HG02981 (cell line): ENCODE measurements around the gene C18orf32.
"Not testable (repeated sequence)": the region's sequence is repeated elsewhere in the genome, so short reads cannot be mapped to it uniquely, and the experiment has no call there.

ENCODE experiments used
- ATAC-seq: cut with Tn5 transposase; IDR thresholded peaks from one replicate; pipeline ENCODE4 v1.9.1; 2021; ENCODE audit warnings: mild to moderate bottlenecking, moderate library complexity; ENCODE audit not compliant: unreplicated experiment

Gene C18orf32

GRCh38 chr18:49503931-49504330 is 16.9 kb upstream of the C18orf32 start:
- ATAC-seq, result no peak

- ATAC-seq, result no peak
These were observed 13.3 kb upstream of the C18orf32 start for GRCh38 chr18:49500201-49500921.

GRCh38 chr18:49499046-49499637 is 12.1 kb upstream of the C18orf32 start:
- ATAC-seq, result no peak

GRCh38 chr18:49495480-49495879 is 8.4 kb upstream of the C18orf32 start:
- no peak for ATAC-seq

GRCh38 chr18:49495076-49495475 is 8.0 kb upstream of the C18orf32 start:
- no peak for ATAC-seq

- ATAC-seq, result no peak
These were observed 7.6 kb upstream of the C18orf32 start for GRCh38 chr18:49494660-49495059.

- ATAC-seq, result no peak
These were observed 5.6 kb upstream of the C18orf32 start for GRCh38 chr18:49492694-49493033.

DNA sequence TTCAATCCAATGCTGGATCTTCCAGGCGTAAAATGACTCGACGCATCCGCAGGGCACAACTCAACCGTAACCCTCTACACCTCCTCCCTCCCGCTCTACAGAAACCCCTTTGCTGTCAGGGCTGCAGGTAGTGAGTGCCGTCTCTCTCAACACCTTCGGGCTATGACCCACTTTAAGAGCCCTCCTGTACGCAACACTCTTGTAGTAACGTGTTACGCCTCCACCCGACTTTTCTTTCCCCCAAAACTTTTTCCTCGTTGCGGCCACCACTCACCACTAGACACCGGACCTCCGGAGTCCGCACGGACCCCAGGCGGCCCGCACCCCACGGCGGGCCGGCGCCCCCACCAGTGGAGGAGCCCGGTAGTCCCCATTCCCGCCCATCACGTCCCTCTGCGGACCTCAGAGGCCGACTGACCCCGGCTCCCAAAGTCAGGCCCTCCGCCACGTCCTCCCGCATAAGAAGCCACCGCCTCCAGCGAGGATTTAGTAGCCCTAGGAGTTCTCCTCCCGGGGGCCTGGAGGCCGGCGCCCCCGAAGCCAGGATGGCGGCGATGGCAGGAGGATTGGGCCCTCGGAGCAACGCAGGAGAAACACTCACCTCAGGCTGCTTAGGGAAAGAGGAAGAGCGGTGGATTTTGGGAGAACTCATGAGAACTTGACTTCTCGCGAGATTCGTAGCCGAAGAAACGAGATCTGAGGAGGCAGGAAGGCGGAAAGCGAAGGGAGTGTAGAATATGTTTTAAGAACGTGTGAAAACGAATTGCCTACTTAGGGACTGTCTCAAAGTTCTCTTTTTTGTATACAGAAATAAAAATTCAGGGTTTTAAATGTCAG is 5.0 kb upstream of the C18orf32 start, which contains the start of gene RPL17:
RPL17 (minus strand) TSS at position 609 of the 837 bp plus-strand sequence.
- ATAC-seq, result peak; percentile 76

GRCh38 chr18:49491534-49491856 is 4.5 kb upstream of the C18orf32 start:
- no peak for ATAC-seq

- ATAC-seq, result no peak
These were observed 3.3 kb upstream of the C18orf32 start for GRCh38 chr18:49490246-49490762.

GRCh38 chr18:49487711-49488310 is 777 bp upstream of the C18orf32 start:
- no peak for ATAC-seq

DNA sequence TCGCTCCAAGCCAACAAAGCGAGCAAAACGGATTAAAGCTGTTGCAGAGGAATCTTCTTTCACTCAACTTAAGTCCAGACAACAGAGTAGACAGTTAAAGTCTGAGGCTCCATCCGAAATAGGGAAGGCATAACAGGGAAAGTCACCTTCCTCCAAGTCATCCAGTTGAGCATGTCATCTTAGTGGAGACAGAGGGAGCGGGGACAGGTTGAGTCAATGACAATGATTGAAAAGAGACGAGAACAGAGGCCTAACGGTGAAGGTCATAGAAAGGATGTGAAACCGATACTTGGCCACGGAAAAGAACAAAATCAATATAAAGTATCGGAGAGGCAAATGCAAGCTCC is 455 bp downstream of the C18orf32 start:
- ATAC-seq, result no peak

DNA sequence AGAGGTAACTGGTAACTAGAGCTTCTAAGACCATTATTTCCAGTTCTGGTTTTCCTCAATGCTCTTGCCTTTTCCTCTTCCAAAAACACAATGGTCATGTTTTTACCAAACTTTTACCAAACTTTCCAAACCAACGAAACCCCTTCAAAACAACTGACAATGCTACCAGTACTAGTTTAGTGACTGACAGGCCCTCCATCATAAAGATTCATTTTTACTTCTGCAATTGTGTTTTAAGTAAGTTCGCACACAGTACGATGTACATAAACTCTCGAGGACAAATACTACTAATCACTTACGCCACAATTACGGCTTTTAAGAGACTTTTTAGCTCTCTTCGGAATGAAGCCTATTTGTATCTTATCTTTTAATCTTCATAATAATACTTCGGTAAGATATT is 900 bp downstream of the C18orf32 start:
- no peak for ATAC-seq

- no peak for ATAC-seq
These were observed 3.8 kb downstream of the C18orf32 start for GRCh38 chr18:49483198-49483597.

GRCh38 chr18:49481907-49482306 is 5.1 kb downstream of the C18orf32 start:
- ATAC-seq, result no peak

- no peak for ATAC-seq
These were observed 5.7 kb downstream of the C18orf32 start for GRCh38 chr18:49481317-49481716.

DNA sequence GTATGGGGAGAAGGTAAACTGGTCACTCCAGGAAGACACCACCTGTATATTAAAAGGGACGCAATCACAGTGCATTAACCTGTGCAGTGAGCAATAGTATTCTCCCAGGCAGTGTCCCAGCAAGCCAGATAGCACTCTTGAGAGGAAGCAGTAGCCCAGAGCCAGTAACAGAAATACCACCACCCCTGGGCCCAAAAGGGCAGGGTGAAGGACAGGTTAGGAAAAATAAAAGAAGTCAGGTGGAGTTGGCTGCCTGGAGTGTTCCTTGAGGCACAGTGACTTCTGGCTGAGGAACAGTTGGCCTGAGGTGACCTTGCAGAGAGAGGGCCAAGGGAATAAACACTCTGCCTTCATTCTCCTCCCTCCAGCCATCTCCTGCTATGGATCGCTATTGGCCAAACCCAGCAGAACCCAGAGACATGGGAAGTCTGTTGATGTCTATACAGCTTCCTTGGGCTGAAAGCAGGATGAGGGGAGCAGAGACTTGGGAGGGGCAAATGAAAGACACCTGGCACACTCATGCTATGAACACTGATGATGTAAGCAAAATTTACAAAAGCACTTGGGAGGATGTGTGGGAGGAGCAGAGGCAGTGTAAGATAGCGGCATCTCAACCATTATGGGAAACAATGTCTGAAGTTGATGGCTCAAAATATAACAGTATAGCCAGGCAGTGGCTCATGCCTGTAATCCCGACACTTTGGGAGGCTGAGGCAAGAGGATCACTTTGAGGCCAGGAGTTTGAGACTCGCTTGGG is 7.5 kb downstream of the C18orf32 start:
- ATAC-seq, result no peak

DNA sequence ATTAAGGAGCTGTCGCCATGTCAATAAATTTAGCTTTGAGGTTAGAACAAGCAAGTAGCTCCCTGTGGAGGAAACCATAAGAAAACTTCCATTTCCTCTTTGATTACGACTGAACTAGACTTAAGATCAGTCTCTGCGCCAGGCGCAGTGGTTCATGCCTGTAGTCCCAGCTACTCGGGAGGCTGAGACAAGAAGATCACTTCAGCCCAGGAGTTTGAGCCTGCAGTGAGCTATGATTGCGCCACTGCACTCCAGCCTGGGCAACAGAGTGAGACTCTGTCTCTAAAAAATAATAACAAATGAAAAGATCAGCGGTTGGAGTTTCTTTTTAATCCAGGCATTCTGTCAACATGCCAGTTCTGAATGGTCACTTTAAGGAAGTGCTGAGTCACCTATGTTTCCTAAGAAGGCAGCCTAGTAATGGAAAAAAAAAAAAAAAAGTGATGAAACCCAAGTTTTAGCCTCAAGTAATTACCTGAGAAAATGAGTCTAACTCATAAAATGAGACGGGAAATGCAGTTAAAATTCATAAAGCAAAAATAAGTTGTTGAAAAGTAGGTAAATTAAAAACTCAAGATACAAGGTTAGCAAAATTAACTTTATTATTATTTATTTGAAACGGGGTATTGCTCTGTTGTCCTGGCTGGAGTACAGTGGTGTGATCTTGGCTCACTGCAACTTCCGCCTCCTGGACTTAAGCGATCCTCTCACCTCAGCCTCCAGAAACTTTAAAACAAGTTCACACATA is 10.2 kb downstream of the C18orf32 start:
- ATAC-seq, result no peak

GRCh38 chr18:49474935-49475334 is 12.1 kb downstream of the C18orf32 start:
- not testable (repeated sequence) for ATAC-seq

DNA sequence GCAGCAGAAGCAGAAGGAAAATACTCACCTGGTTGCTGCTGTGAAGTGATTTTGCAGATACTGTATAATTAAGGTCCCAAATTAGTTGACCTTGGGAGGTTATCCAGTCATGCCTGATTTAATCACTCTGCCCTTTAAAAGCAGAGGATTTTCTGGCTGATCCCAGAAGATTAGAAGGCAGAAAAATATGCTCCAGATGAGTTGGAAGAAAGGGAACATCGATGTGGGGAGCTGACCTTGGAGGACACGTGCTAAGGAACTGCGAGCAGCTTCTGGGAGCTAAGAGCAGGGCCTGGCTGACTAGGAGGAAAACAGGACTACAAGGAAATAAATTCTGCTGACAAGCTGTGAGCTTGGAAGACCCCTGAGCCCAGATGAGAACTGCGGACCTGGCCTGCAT is 13.3 kb downstream of the C18orf32 start:
- no peak for ATAC-seq
